K562 (cell line): Measurements from ENCODE around the gene ATF6B. TPM values are rescaled to one million over a fixed set of nuclear protein-coding genes. Genes with fewer than 3 reads are reported as not detected.

Experiments
- ASH1L ChIP-seq: fragments of 450-650 bp; IDR thresholded peaks from 2 replicates; pipeline ENCODE4 v1.6.1; 2018; ENCODE audit warnings: borderline replicate concordance, mild to moderate bottlenecking, low read depth; ENCODE audit not compliant: partially characterized antibody
- CCAR2 ChIP-seq: fragments of 200-400 bp; formaldehyde crosslinking; IDR thresholded peaks from 2 replicates; pipeline ENCODE4 v1.6.1; 2017; ENCODE audit warnings: mild to moderate bottlenecking, low read depth, low read length
- ELF1 ChIP-seq: fragments of 200-800 bp; sonication (Bioruptor generic); IDR thresholded peaks from 2 replicates; pipeline ENCODE4 v1.6.1; 2016; ENCODE audit warnings: missing genetic modification characterization, missing compliant biosample characterization
- MTF1 ChIP-seq: fragments of 250-450 bp; sonication (Bioruptor Pico); IDR thresholded peaks from 2 replicates; pipeline ENCODE4 v1.9.0; 2021; ENCODE audit warnings: moderate library complexity, mild to moderate bottlenecking, inconsistent platforms, borderline replicate concordance
- NFYB ChIP-seq: IDR thresholded peaks from 2 replicates; pipeline ENCODE4 v1.6.1; 2011; ENCODE audit warnings: mild to moderate bottlenecking, moderate library complexity; ENCODE audit not compliant: insufficient read length; ENCODE audit errors: extremely low read depth
- RBM34 ChIP-seq: fragments of 200-400 bp; formaldehyde crosslinking; IDR thresholded peaks from 2 replicates; pipeline ENCODE4 v1.6.1; 2018; ENCODE audit warnings: low read length, borderline replicate concordance; ENCODE audit not compliant: insufficient read depth
- RFX7 ChIP-seq: fragments of 250-450 bp; sonication (Bioruptor Pico); IDR thresholded peaks from 2 replicates; pipeline ENCODE4 v1.5.1; 2021; ENCODE audit warnings: mild to moderate bottlenecking
- SMARCA5 ChIP-seq: fragments of 450-650 bp; IDR thresholded peaks from 2 replicates; pipeline ENCODE4 v1.6.1; 2016
- ZNF3 ChIP-seq: fragments of 250-450 bp; sonication (Bioruptor Pico); IDR thresholded peaks from 2 replicates; pipeline ENCODE4 v1.5.0; 2021; ENCODE audit warnings: mild to moderate bottlenecking, moderate library complexity
- polyA plus RNA-seq, 8 experiments: library from polyadenylated mRNA; depleted of rRNA in 4 of 8; stranded (reverse) in 5 of 8; unstranded in 3 of 8; fragments of >200 nt; fragmentation: Nextera tagmentation in 2 of 8; fragmentation: Illumina TruSeq in 1 of 8; extraction: Ambion mirVana in 2 of 8; extraction: Trizol in 1 of 8; gene quantifications; 2 replicates each; pipeline versions ENCODE4 v1.2.1 to v1.2.3, GENCODE V29; 2011 to 2014; ENCODE audit warnings: inconsistent platforms in 1 of 8, missing spikeins in 1 of 8
- total RNA-seq, 7 experiments: library from RNA; depleted of rRNA in 6 of 7; stranded (reverse); fragments of >200 nt in 6 of 7; fragmentation: Illumina TruSeq in 2 of 7; extraction: Trizol in 2 of 7; gene quantifications; 2 replicates each; pipeline versions ENCODE4 v1.2.1 to v1.2.3, GENCODE V29; 2011 to 2021; ENCODE audit warnings: low replicate concordance in 1 of 7
- TF ChIP-seq, protein P1 (sequence below): IDR thresholded peaks from 2 replicates; pipeline ENCODE4 v1.6.1; 2014; ENCODE audit warnings: antibody characterized with exemption
- TF ChIP-seq, protein P2 (sequence below): sonication (generic); formaldehyde crosslinking; IDR thresholded peaks from 2 replicates; pipeline ENCODE4 v1.8.0; 2022; ENCODE audit warnings: mild to moderate bottlenecking, missing genetic modification reagents, borderline replicate concordance
- TF ChIP-seq, protein P3 (sequence below): conservative IDR thresholded peaks from 2 replicates; pipeline ENCODE4 v1.6.1; 2011; ENCODE audit warnings: low read depth, mild to moderate bottlenecking, low read length; ENCODE audit not compliant: control insufficient read depth
- TF ChIP-seq, protein P4 (sequence below): fragments of 250-450 bp; sonication (Bioruptor Pico); IDR thresholded peaks from 2 replicates; pipeline ENCODE4 v1.5.0; 2021; ENCODE audit warnings: mild to moderate bottlenecking, moderate library complexity

ATF6B gene
- total and polyA plus RNA-seq, 9 of the 15 experiments (the other 6 are each of a cell fraction or from before 2014, with no cell fraction given) = 20.7 to 131 (median 31.7) TPM

DNA sequence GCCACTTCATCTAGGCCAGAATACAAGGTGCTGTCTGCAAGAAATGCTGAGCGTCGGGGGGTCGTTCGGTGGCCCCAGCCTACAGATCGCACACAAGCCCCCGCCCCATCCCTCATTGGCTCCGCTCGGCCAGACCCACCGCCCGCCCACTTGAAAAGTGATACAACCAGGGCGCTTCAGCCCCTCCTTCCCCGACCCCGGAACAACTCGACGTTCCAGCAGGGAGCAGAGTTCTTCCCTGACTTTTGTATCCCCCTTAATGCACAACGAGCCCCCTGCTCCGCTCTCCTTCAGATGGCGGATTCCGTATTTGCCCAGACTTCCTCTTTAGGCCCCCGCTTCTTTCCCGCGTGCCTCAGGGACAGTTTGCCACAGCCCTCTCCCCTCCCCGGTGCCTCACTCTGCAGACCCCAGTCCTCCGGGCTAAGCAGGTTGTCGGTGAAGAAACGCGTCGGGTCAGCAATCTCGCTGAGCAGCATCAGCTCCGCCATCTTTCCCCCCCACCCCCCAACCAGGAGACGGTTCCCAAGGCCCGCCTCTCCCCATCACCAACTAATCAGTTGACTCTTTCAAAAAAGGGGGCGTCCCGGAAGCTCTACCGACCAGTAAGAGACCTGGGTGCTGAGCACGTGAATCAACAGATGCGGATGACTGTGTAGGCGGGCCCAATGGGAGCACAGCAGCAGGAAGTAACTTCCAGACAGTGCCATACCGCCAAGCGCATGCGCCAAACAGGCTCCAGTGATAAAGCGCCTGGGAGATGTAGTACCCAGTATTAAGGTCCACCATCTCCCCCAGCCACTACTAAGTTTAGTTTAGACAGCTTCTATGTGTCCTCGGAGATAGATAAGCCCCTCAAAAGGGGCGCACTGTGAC is at the start of gene ATF6B (continued):
- TF ChIP-seq, protein P1, sequence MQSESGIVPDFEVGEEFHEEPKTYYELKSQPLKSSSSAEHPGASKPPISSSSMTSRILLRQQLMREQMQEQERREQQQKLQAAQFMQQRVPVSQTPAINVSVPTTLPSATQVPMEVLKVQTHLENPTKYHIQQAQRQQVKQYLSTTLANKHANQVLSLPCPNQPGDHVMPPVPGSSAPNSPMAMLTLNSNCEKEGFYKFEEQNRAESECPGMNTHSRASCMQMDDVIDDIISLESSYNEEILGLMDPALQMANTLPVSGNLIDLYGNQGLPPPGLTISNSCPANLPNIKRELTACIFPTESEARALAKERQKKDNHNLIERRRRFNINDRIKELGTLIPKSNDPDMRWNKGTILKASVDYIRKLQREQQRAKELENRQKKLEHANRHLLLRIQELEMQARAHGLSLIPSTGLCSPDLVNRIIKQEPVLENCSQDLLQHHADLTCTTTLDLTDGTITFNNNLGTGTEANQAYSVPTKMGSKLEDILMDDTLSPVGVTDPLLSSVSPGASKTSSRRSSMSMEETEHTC = no peak; the same call in 1 of the 2 replicates
- TF ChIP-seq MTF1 (CRISPR knock-in tag) = no peak
- no peak for TF ChIP-seq CCAR2
- TF ChIP-seq SMARCA5 = no peak; the same call in 1 of the 2 replicates
- TF ChIP-seq, protein P2, sequence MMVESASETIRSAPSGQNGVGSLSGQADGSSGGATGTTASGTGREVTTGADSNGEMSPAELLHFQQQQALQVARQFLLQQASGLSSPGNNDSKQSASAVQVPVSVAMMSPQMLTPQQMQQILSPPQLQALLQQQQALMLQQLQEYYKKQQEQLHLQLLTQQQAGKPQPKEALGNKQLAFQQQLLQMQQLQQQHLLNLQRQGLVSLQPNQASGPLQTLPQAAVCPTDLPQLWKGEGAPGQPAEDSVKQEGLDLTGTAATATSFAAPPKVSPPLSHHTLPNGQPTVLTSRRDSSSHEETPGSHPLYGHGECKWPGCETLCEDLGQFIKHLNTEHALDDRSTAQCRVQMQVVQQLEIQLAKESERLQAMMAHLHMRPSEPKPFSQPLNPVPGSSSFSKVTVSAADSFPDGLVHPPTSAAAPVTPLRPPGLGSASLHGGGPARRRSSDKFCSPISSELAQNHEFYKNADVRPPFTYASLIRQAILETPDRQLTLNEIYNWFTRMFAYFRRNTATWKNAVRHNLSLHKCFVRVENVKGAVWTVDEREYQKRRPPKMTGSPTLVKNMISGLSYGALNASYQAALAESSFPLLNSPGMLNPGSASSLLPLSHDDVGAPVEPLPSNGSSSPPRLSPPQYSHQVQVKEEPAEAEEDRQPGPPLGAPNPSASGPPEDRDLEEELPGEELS = no peak
- peak; percentile 81 for TF ChIP-seq ASH1L
- peak; percentile 97 for TF ChIP-seq ELF1 (tag)
- TF ChIP-seq ZNF3 = no peak
- TF ChIP-seq, protein P3, sequence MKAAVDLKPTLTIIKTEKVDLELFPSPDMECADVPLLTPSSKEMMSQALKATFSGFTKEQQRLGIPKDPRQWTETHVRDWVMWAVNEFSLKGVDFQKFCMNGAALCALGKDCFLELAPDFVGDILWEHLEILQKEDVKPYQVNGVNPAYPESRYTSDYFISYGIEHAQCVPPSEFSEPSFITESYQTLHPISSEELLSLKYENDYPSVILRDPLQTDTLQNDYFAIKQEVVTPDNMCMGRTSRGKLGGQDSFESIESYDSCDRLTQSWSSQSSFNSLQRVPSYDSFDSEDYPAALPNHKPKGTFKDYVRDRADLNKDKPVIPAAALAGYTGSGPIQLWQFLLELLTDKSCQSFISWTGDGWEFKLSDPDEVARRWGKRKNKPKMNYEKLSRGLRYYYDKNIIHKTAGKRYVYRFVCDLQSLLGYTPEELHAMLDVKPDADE = 0 out of 2 replicates have a peak, but pooled peaks have one; percentile 31
- peak; percentile 86 for TF ChIP-seq NFYB
- TF ChIP-seq, protein P4, sequence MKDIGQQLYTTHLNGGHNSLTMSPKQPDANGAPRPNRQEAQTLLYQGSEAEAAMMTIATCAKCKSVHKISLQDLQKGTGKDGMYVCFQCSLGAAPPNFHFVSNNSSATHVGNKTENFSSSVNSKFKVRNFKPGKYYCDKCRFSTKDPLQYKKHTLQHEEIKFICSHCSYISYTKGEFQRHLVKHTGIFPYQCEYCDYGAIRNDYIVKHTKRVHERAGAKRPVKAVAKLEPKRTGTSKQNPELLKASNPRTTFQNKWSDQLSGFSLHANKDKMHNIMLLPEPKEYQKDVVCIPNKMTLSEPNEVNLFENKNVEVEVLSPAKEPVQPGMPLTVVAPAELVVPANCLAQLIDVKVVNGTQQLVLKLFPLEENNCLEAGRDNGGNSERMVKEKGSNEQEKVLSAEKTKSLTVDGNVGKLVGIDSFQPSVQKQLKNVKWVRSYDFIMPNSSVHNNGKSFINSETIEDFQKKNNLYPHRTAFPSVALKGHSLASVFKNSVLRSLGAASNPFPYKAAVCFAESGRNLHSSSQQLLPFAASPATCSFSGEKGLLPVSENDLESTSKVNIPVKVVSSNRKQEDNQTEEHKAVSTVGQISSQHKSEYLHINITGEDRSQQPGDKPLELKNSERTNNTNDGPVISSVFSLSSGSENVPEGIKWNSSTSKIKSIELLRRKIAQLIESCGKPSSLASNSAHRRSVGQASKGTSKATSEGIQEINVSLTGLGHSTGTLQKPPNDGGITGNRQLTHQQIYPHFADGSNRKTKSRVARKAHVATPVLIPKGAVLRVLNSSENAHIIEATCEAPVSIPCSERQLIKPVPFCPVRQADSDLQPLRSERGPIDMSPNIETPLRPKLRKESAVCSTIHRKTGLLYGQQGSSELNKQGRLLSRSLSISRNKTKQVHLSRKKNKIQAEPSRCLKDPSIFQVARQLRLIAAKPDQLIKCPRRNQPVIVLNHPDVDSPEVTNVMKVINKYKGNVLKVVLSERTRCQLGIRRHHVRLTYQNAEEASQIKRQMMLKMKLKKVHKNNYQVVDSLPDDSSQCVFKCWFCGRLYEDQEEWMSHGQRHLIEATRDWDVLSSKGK (CRISPR knock-in tag) = no peak
- no peak for TF ChIP-seq RFX7
- TF ChIP-seq RBM34 = no peak
